ENCODE results near the gene TARS3.

DNA sequence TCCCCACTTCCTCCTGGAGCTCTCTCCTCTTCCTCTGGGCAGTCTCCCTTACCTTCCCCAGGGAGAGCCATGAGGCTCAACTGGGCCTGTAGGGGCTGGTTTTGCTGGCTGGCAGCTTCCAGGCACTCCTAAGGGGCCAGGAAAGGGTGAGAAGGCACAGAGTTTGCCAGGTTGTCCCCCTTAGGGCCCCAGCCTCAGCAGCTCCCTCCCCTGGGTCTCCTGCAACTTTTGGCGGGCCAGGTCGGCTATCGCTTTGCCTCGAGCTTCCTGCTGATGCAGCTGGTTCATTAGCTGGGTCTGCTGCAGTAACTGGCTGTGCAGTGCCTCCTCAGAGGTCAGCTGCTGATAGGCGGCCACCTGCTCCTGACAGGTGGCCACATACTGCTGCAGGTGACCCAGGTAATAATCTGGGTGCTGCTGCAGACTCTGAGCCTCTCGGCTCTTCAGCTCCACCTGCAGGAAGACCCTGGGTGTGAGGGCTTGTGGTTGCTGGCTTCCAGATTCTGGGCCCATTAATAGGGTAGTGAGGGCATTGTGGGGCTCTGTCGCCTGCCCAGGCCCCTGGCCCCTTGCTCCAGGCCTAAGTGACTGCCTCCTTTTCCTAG lies 49.3 kb upstream of the TARS3 start:
- TF ChIP-seq, protein P1, sequence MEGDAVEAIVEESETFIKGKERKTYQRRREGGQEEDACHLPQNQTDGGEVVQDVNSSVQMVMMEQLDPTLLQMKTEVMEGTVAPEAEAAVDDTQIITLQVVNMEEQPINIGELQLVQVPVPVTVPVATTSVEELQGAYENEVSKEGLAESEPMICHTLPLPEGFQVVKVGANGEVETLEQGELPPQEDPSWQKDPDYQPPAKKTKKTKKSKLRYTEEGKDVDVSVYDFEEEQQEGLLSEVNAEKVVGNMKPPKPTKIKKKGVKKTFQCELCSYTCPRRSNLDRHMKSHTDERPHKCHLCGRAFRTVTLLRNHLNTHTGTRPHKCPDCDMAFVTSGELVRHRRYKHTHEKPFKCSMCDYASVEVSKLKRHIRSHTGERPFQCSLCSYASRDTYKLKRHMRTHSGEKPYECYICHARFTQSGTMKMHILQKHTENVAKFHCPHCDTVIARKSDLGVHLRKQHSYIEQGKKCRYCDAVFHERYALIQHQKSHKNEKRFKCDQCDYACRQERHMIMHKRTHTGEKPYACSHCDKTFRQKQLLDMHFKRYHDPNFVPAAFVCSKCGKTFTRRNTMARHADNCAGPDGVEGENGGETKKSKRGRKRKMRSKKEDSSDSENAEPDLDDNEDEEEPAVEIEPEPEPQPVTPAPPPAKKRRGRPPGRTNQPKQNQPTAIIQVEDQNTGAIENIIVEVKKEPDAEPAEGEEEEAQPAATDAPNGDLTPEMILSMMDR (IDR thresholded peaks at IDR 0.05): peak in 1 of 6 experiments; percentile 15
- no peak for TF ChIP-seq POLR2A (IDR thresholded peaks at IDR 0.05)
